ENCODE data around the gene ANKS3. TPM values are rescaled to one million over a fixed set of nuclear protein-coding genes. Genes with fewer than 3 reads are reported as not detected.

The ANKS3 gene
- total and polyA plus RNA-seq, 12 donors = 5.1 to 33.7 (median 8.3) TPM

DNA sequence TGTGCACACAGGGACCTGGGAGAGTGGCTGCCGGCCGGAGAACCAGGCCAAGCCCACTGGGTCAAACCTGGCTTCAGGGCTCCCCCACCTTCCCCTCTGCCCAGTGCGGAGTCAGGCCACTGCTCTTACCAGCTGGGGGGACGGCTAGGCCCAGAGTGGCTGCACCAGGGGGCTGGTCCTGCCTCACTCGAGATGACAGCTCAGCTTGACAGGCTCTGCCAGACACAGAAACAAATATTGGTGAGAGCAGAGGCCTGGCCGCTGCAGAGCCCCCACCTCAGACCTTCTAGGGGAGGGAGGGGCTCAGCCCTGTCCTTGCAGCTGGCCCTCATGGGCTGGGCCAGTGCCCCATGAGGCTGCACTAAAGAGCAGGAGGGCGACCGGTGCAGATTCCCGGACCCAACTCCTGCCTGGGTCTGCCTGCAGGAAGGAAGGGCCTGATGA, 36.2 kb downstream of the ANKS3 start:
- intact Hi-C loops (cut with DNase I) = no loop called here
- Histone ChIP-seq H3K36me3 (peaks cover 0 to 81% (median 38%) of the 10 kb centered on the region in 9 donors), H3K27me3 (no peaks in the 10 kb centered on the region), H3K4me1 (peaks cover 11 to 35% (median 21%) of the 10 kb centered on the region in 9 donors), H3K4me3 (no peak overlapping the region), H3K27ac (no peak overlapping the region), H3K9me3 (no peaks in the 10 kb centered on the region)
- TF ChIP-seq, protein P1, sequence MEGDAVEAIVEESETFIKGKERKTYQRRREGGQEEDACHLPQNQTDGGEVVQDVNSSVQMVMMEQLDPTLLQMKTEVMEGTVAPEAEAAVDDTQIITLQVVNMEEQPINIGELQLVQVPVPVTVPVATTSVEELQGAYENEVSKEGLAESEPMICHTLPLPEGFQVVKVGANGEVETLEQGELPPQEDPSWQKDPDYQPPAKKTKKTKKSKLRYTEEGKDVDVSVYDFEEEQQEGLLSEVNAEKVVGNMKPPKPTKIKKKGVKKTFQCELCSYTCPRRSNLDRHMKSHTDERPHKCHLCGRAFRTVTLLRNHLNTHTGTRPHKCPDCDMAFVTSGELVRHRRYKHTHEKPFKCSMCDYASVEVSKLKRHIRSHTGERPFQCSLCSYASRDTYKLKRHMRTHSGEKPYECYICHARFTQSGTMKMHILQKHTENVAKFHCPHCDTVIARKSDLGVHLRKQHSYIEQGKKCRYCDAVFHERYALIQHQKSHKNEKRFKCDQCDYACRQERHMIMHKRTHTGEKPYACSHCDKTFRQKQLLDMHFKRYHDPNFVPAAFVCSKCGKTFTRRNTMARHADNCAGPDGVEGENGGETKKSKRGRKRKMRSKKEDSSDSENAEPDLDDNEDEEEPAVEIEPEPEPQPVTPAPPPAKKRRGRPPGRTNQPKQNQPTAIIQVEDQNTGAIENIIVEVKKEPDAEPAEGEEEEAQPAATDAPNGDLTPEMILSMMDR (IDR thresholded peaks at IDR 0.05) = no peak
- 82 to 84% methylated on average over 9 of the region's 9 CpGs for WGBS, 2 donors
- DNase-seq (no peak), ATAC-seq (no peak)

GRCh38 chr16:4696905-4697847, 36.9 kb downstream of the ANKS3 start:
- H3K36me3 ChIP-seq = peaks cover 0 to 74% (median 36%) of the 10 kb centered on the region in 9 donors
- DNase-seq (no peak), ATAC-seq (no peak)
- intact Hi-C loops (cut with DNase I) = no loop called here
- peak overlapping the region in 4 of 10 donors; percentile 4 to 65 (median 44) for H3K27ac ChIP-seq
- H3K9me3 ChIP-seq = no peaks in the 10 kb centered on the region
- TF ChIP-seq, protein P1 (IDR thresholded peaks at IDR 0.05) = no peak
- no peak overlapping the region for H3K4me3 ChIP-seq
- H3K4me1 ChIP-seq = peaks cover 15 to 40% (median 28%) of the 10 kb centered on the region in 9 donors
- WGBS, 2 donors = 82 to 84% methylated on average over 33 of the region's 33 CpGs
- no peaks in the 10 kb centered on the region for H3K27me3 ChIP-seq

- H3K9me3 ChIP-seq = no peaks in the 10 kb centered on the region
- WGBS, 2 donors = 41 to 53% methylated on average over 19 of the region's 19 CpGs
- TF ChIP-seq, protein P1 (IDR thresholded peaks at IDR 0.05) = no peak
- no peak overlapping the region for H3K4me3 ChIP-seq
- H3K36me3 ChIP-seq = peaks cover 0 to 66% (median 36%) of the 10 kb centered on the region in 9 donors
- peaks cover 15 to 36% (median 27%) of the 10 kb centered on the region in 9 donors for H3K4me1 ChIP-seq
- intact Hi-C loops (cut with DNase I) = no loop called here
- peak in 2 of 8 donors; percentile 17 to 74 for ATAC-seq
- H3K27ac ChIP-seq = peak overlapping the region in 4 of 10 donors; percentile 4 to 96 (median 50)
- DNase-seq = peak in 1 of 2 donors; percentile 60
- no peaks in the 10 kb centered on the region for H3K27me3 ChIP-seq
Observed at GRCh38 chr16:4696172-4696904, 37.7 kb downstream of the ANKS3 start.

- H3K9me3 ChIP-seq = no peaks in the 10 kb centered on the region
- DNase-seq = no peak
- peak overlapping the region in 4 of 10 donors; percentile 59 to 96 (median 84) for H3K27ac ChIP-seq
- no peaks in the 10 kb centered on the region for H3K27me3 ChIP-seq
- H3K4me1 ChIP-seq = peaks cover 15 to 36% (median 26%) of the 10 kb centered on the region in 9 donors
- 60 to 61% methylated on average over 12 of the region's 12 CpGs for WGBS, 2 donors
- peaks cover 0 to 63% (median 35%) of the 10 kb centered on the region in 9 donors for H3K36me3 ChIP-seq
- H3K4me3 ChIP-seq = no peak overlapping the region
- no peak for ATAC-seq
- intact Hi-C loops (cut with DNase I) = no loop called here
- TF ChIP-seq, protein P1 (IDR thresholded peaks at IDR 0.05) = no peak
Observed at GRCh38 chr16:4695473-4696171, 38.4 kb downstream of the ANKS3 start.
